ENCODE data around the gene GMPS.
A peak's percentile ranks its signal among the peaks of the same experiment; 100 is the strongest.
"Not testable (repeated sequence)": the region's sequence is repeated elsewhere in the genome, so short reads cannot be mapped to it uniquely, and the experiment has no call there.

The GMPS gene

GRCh38 chr3:155944081-155944480, 73.6 kb downstream of the GMPS start:
- DNase-seq: no peak

- DNase-seq: no peak
Measured at GRCh38 chr3:155946178-155946577, 75.7 kb downstream of the GMPS start.

GRCh38 chr3:155948476-155948875, 78.0 kb downstream of the GMPS start:
- no peak for DNase-seq

- no peak for DNase-seq
Measured at GRCh38 chr3:155949453-155950217, 79.2 kb downstream of the GMPS start.

- DNase-seq: peak; percentile 30
Measured at GRCh38 chr3:155956508-155957411, 86.3 kb downstream of the GMPS start.

- DNase-seq: peak; percentile 45
Measured at GRCh38 chr3:155957412-155957880, 87.0 kb downstream of the GMPS start.

GRCh38 chr3:155958676-155959075, 88.2 kb downstream of the GMPS start:
- no peak for DNase-seq

- DNase-seq: no peak
Measured at GRCh38 chr3:155960060-155960459, 89.6 kb downstream of the GMPS start.

GRCh38 chr3:155961044-155961443, 90.6 kb downstream of the GMPS start:
- not testable (repeated sequence) for DNase-seq

GRCh38 chr3:155963570-155963969, 93.1 kb downstream of the GMPS start:
- no peak for DNase-seq

GRCh38 chr3:155970398-155970797, 99.9 kb downstream of the GMPS start:
- no peak for DNase-seq

- no peak for DNase-seq
Measured at GRCh38 chr3:155972885-155973584, 102.6 kb downstream of the GMPS start.

GRCh38 chr3:155978324-155978723, 107.9 kb downstream of the GMPS start:
- DNase-seq: no peak

- DNase-seq: no peak
Measured at GRCh38 chr3:155979746-155980145, 109.3 kb downstream of the GMPS start.

- no peak for DNase-seq
Measured at GRCh38 chr3:155981669-155982068, 111.2 kb downstream of the GMPS start.

GRCh38 chr3:155983834-155984474, 113.5 kb downstream of the GMPS start:
- DNase-seq: no peak

- no peak for DNase-seq
Measured at GRCh38 chr3:155984791-155985417, 114.5 kb downstream of the GMPS start.

- DNase-seq: no peak
Measured at GRCh38 chr3:155989536-155989935, 119.1 kb downstream of the GMPS start.

GRCh38 chr3:155991212-155991611, 120.8 kb downstream of the GMPS start:
- no peak for DNase-seq

- DNase-seq: no peak
Measured at GRCh38 chr3:155991847-155992246, 121.4 kb downstream of the GMPS start.

Data from NCI-H510A treated with DMSO at 0.1 percent for 48 hours (cell line).